LNCaP clone FGC (cell line): ENCODE measurements around the gene LARGE1.
"Not testable (repeated sequence)": the region's sequence is repeated elsewhere in the genome, so short reads cannot be mapped to it uniquely, and the experiment has no call there.

ENCODE experiments used
- DNase-seq: peaks from one replicate; pipeline ENCODE4 v3.0.0-alpha.2; 2011; ENCODE audit warnings: low read depth
- H3K4me3 ChIP-seq: 2 replicates; pipeline ENCODE4 v1.5.1; 2011; ENCODE audit warnings: mild to moderate bottlenecking, low read depth, low read length, control low read depth
- TF ChIP-seq, protein P1 (sequence below): IDR thresholded peaks from 2 replicates; pipeline ENCODE4 v1.5.1; 2012; ENCODE audit warnings: mild to moderate bottlenecking; ENCODE audit not compliant: control insufficient read depth, insufficient read depth; ENCODE audit errors: extremely low read depth

Gene LARGE1

DNA sequence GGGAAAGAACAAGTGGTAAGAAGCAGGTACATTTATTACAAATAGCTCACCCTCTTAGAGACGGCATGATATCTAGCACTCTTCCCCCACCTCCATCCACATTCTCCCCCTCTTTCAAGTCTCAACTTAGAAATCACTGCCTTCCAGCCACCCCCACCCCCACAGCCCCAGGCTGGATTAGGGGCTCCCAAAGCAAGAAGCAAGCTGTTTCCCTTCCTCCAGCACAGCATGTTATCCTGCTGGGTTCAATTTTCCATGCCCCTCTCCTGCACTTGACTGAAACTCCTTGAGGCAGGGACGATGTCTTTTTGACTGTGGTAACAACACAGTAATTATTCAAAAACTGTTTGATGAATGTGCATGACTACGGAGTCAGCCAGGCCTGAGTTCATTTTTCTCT is 350.7 kb downstream of the LARGE1 start:
- TF ChIP-seq, protein P1, sequence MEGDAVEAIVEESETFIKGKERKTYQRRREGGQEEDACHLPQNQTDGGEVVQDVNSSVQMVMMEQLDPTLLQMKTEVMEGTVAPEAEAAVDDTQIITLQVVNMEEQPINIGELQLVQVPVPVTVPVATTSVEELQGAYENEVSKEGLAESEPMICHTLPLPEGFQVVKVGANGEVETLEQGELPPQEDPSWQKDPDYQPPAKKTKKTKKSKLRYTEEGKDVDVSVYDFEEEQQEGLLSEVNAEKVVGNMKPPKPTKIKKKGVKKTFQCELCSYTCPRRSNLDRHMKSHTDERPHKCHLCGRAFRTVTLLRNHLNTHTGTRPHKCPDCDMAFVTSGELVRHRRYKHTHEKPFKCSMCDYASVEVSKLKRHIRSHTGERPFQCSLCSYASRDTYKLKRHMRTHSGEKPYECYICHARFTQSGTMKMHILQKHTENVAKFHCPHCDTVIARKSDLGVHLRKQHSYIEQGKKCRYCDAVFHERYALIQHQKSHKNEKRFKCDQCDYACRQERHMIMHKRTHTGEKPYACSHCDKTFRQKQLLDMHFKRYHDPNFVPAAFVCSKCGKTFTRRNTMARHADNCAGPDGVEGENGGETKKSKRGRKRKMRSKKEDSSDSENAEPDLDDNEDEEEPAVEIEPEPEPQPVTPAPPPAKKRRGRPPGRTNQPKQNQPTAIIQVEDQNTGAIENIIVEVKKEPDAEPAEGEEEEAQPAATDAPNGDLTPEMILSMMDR = no peak
- H3K4me3 ChIP-seq = no peak overlapping the region
- DNase-seq = no peak

DNA sequence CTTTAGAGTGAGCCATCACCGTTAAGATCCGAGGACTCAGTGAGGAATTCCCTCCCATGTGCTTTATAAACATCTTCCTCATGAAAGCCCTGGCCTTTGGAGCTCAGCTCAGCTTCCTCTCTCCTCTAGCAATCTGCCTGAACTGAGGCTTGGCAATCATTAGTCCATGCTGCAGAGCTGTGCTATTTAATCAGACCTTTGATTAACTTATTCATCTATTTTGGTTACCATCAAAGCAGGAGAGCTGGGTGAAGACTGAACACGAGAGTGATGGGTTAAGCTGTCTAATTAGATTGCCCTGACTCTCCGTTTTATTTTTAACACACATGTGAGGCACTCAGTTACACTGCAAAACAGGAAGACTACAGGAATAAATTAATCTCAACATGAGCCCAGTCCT is 351.3 kb downstream of the LARGE1 start:
- H3K4me3 ChIP-seq = no peak overlapping the region
- no peak for DNase-seq
- TF ChIP-seq, protein P1 = no peak

DNA sequence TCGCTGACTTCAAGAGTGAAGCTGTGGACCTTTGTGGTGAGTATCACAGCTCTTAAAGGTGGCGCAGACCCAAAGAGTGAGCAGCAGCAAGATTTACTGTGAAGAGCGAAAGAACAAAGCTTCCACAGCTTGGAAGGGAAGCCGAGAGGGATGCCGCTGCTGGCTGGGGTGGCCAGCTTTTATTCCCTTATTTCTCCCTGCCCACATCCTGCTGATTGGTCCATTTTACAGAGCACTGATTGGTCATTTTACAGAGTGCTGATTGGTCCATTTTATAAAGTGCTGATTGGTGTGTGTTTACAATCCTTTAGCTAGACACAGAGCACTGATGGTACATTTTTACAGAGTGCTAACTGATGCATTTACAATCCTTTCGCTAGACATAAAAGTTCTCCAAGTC is 353.8 kb downstream of the LARGE1 start:
- DNase-seq, H3K4me3 ChIP-seq: not testable (repeated sequence)

DNA sequence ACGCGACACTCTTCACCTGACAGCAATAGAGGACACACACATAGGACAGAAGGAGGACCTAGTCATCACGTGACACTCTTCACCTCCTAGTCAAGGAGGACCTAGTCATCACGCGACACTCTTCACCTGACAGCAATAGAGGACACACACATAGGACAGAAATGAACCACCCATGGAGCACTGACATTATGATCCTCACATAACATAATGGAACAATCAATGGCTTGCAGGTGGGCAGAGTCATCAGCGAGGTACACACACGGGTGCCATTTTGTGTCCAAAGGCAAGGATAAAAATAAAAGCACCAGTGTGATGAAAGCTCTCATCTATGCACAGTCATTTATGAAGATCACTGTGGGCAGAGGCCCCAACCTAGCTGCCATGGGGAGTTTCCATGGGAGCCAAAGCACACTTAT is 354.7 kb downstream of the LARGE1 start:
- DNase-seq = no peak
- H3K4me3 ChIP-seq = no peak overlapping the region
- TF ChIP-seq, protein P1 = no peak

DNA sequence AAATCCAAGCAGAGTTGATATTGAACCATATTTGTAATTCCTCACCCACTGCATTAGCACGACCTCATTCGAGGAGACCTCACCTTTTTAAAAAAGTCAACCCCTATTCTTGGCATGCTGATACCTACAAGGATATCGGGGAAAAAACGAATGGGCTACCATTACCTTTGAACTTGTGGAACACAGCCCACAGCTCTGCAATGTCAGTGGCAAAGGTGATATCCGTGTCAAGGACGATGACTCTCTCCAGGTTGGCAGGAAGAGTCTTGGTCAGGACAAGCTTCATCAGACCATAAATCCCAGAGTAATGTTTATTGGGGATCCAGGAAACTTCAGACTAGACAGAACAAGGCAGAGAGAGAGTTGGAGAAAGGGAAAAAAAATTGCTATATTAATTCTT is 355.6 kb downstream of the LARGE1 start:
- H3K4me3 ChIP-seq = no peak overlapping the region
- no peak for DNase-seq
- TF ChIP-seq, protein P1 = no peak

DNA sequence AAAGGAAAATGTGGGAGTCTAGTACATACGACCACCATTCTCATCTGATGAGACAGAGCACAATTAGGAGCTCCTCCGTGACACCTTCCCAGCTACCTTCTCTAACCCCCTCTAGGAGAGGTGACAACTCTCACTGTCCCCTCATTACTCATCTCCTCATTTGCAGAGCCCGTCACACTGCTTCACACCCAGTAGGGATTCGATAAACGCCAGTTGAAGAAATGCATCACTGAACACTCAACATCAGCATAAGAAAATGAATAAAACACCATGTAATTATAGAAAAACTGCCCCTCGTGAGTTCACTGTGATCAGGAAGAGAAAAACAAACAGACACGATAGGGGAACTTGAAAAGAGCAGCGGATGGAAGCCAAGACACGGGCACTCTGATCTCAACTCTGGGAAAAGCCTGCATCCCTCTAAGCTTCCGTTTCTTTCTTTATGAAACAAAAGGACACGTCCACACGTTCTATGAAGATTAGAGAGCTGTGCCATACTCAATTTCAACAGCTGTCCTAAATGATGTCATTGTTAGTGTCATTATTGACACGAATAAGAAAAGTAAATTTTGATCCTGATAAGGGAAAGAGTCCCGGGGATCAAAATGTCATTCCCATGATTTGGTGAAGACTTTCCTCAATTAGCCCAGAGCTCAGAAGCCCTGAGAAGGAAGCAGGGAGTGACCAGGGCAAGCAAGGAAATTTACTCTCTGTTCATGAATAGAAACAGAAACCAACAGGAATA is 356.9 kb downstream of the LARGE1 start:
- H3K4me3 ChIP-seq = no peak overlapping the region
- TF ChIP-seq, protein P1 = no peak
- DNase-seq = no peak

DNA sequence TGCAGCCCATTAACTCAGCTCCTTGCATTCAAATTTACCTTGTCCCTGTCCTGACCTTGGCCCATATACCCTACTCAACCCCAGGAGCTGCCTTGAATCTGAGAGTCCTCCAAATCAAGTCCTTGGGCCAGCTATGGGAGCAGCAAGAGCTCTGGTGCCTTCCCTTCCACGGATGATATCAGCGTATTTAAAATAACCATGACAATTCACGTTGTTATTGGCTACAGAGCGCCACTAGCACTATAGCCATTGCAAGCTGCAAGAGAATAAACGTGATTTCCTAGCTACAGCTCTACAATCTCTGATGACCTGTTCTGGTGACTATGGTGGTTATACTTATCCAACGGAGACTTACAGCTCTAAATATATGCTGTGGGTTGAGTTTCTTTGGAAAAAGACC is 357.8 kb downstream of the LARGE1 start:
- TF ChIP-seq, protein P1 = no peak
- DNase-seq = no peak
- no peak overlapping the region for H3K4me3 ChIP-seq
